Measurements from ENCODE around the gene CSKMT.

DNA sequence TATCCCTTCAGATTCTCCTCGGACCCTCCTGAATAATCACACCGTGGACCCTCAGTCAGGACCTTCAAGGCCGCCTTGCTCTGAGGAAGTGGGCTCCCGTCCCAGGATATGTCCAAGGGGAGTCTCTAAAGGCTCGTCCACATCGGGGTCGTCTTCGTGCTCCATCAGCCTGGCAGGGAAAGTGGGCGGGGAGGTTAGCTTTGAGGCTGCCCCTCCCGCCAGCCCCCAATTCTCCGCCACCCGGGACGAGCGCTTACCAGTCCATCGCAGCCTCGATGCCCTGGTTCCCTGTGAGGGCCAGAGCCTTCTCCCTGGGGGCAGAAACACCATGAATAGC is 13.3 kb downstream of the CSKMT start:
- TF ChIP-seq POLR2A (IDR thresholded peaks at IDR 0.05): no peak
- TF ChIP-seq, protein P1, sequence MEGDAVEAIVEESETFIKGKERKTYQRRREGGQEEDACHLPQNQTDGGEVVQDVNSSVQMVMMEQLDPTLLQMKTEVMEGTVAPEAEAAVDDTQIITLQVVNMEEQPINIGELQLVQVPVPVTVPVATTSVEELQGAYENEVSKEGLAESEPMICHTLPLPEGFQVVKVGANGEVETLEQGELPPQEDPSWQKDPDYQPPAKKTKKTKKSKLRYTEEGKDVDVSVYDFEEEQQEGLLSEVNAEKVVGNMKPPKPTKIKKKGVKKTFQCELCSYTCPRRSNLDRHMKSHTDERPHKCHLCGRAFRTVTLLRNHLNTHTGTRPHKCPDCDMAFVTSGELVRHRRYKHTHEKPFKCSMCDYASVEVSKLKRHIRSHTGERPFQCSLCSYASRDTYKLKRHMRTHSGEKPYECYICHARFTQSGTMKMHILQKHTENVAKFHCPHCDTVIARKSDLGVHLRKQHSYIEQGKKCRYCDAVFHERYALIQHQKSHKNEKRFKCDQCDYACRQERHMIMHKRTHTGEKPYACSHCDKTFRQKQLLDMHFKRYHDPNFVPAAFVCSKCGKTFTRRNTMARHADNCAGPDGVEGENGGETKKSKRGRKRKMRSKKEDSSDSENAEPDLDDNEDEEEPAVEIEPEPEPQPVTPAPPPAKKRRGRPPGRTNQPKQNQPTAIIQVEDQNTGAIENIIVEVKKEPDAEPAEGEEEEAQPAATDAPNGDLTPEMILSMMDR (IDR thresholded peaks at IDR 0.05): no peak

Measured in right lobe of liver (tissue), 4 donors.